Renal cortex interstitium (tissue), 11 donors: Measurements from ENCODE around the gene SRGAP2C. TPM values are rescaled to one million over a fixed set of nuclear protein-coding genes. Genes with fewer than 3 reads are reported as not detected.
"Not testable (repeated sequence)": the region's sequence is repeated elsewhere in the genome, so short reads cannot be mapped to it uniquely, and the experiment has no call there.

Experiments used
- DNase-seq, 11 donors: peaks; one replicate each; pipeline ENCODE4 v3.0.0-alpha.2; 2013; ENCODE audit warnings: low read depth in 9 of 11, low spot score in 4 of 11; ENCODE audit errors: extremely low read depth in 1 of 11
- polyA plus RNA-seq, 3 donors: library from polyadenylated mRNA; unstranded; fragments of 120-200 nt; gene quantifications; one replicate each; pipeline ENCODE4 v1.2.1, GENCODE V29; 2013; ENCODE audit not compliant: insufficient read length in 3 of 3

Gene SRGAP2C
- polyA plus RNA-seq, 3 donors, result 17.8 to 20.3 (median 19.6) TPM

DNA sequence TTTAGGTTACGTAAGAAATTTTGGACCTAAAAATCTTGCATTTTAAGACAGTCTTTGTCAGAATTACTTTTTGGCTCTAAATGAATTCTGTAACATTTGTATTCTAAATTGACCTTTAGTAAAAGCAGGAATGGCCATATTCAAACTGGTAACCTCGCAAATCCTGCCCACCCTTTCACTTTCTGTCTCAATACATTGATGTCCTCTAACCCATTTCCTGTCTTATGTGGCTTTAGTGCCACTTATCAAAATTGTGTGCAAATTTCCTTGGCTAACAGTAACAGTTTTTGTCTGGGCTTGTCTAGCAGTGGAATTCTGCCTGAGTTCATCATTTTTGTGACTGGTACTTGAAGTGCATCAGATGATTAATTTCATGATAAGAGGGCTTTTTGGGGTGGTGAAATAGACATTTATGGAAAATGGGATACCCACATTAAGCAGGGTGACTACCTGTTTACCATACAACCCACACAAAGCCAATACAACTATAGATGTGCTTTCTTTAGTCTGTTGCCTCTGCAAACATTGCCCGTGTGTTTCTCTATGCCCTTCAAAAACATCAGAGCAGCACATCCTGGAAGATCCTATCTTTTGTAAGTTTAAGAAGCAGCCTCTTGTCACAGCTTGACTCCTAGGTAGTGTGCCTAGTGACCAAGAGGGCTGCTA is 205.3 kb downstream of the SRGAP2C start:
- DNase-seq, result not testable (repeated sequence)

DNA sequence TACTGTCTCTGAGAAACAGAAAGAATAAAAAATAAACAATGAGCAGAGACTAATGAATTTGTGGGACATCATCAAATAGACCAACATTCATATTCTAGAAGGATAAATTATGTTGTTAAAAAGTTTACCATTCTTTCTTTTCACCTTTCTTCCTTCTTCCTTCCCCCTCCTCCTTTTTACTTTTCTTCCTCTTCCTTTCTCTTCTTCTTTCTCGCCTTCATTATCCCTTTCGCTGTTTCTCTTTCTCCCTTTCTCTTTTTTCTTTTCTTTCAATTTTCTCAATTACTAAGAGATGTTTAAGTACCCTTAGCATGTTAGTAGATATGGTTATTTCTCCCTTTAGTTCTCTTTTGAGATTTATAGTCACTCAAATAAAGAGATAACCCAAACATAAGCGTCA is 207.4 kb downstream of the SRGAP2C start:
- DNase-seq, result not testable (repeated sequence)

DNA sequence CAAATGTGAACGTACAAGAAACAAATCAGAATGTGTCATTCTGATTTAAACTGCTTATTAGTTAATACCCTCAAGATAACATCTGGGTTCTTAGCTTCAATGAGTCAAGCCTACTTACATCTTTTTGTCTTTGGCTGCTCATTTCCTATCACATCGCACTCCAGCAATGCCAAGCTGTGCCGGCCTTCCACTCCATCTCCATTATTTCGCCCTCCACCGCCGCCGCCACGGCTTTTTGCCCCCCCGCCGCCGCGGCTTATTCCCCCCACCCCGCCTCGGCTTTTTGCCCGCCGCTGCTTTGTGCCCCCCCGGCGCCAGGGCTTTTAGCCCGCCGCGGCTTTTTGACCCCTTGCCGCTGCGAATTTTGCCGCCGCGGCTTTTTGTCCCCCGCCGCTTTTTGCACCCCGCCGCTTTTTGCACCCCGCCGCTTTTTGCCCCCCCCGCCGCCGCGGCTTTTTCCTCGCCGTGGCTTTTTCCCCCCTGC is 211.0 kb downstream of the SRGAP2C start:
- DNase-seq, result not testable (repeated sequence)

DNA sequence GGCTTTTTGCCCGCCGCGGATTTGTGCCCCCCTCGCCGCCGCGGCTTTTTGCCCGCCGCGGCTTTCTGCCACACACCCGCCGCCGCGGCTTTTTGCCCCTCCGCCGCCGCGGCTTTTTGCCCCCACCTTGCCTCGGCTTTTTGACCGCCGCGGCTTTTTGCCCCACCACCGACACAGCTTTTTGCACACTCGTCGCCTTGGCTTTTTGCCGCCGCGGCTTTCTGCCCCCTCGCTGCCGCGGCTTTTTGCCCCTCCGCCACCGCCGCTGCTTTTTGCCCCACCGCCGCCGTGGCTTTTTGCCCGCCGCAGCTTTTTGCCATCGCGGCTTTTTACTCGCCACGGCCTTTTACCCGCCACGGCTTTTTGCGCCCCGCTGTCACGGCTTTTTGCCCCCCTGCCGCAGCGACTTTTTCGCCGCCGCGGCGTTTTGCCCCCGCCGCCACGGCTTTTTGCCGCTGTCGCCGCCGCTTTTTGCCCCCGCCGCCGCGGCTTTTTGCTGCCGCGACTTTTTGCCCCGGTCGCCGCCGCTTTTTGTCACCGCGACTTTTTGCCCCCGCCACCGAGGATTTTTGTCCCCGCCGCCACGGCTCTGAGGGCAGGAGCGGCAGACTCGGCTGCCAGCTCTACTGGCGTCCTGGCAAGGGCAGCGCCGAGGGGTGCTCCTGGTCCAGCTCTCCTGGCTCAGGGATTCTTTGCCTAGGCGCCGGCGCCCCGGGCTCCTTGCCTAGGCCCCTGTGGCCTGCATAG is 211.7 kb downstream of the SRGAP2C start:
- DNase-seq, result not testable (repeated sequence)

DNA sequence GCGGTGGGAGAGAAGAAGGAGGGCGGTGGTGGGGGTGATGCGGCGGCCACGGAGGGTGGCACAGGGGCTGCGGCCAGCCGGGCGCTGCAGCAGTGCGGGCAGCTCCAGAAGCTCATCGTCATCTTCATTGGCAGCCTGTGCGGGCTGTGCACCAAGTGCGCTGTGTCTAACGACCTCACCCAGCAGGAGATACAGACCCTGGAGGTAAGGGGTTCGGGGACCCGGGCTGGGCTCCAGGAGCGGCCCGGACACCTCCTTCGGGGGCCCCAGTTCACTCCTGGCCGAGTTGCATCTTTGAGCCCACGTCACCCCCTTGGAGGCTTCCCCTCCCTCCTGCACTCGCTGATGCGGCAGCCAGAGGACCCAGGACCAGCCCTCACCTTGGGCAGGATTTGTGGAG is 212.3 kb downstream of the SRGAP2C start:
- DNase-seq, result not testable (repeated sequence)

DNA sequence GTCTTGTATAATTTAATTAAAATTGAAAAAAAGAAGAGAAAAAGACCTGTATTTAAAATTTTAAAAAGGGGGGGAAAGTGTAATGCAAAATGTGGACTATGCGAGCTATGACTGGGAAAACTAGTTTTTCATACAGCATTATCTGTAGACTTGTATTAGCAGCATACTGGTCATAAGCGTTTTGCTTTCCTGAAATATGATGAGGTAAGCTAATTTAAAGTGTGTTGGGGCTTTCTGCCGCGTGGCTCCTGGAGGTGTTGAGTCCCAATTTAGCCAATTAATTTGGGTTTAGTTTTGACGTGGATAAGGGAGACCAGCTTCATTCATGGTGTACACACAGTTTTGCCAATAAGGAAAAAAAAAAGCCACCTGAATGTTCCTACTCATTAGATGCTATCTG is 214.4 kb downstream of the SRGAP2C start:
- not testable (repeated sequence) for DNase-seq

DNA sequence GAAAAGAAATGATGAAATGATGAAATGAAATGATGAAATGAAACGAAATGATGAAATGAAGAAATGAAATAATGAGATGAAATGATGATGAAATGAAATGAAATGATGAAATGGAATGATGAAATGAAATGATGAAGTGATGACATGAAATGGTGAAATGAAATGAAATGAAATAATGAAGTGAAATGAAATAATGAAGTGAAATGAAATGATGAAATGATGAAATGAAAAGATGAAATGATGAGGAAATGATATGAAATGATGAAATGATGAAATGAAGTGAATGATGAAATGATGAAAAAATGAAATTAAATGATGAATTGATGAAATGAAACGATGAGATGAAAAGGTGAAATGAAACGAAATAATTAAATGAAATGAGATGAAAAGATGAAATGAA is 215.3 kb downstream of the SRGAP2C start:
- not testable (repeated sequence) for DNase-seq

DNA sequence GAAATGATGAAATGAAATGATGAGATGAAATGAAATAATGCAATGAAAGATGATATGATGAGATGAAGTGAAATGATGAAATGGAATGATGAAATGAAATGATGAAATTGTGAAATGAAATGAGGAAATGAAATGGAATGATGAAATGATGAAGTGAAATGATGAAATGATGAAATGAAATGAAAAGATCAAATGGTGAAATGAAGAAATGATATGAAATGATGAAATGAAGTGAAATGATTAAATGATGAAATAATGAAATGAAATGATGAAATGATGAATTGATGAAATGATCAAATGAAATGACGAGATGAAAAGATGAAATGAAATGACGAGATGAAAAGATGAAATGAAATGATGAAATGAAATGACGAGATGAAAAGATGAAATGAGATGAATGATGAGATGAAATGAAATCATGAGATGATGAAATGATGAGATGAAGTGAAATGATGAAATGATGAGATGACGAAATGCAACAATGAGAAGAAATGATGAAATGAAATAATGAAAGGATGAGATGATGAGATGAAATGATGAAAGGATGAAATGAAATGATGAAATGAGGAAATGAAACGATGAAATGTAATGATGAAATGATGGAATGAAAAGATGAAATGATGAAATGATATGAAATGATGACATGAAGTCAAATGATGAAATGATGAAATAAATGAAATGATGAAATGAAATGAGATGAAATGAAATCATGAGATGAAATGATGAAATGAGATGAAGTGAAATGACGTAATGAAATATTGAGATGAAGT is 216.0 kb downstream of the SRGAP2C start:
- DNase-seq, result not testable (repeated sequence)

DNA sequence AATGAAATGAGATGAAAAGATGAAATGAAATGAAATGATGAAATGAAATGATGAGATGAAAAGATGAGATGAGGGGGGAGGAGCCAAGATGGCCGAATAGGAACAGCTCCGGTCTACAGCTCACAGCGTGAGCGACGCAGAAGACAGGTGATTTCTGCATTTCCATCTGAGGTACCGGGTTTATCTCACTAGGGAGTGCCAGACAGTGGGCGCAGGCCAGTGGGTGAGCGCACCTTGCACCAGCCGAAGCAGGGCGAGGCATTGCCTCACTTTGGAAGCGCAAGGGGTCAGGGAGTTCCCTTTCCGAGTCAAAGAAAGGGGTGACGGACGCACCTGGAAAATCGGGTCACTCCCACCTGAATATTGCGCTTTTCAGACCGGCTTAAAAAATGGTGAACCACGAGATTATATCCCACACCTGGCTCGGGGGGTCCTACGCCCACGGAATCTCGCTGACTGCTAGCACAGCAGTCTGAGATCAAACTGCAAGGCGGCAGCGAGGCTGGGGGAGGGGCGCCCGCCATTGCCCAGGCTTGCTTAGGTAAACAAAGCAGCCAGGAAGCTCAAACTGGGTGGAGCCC is 216.7 kb downstream of the SRGAP2C start:
- DNase-seq, result not testable (repeated sequence)

DNA sequence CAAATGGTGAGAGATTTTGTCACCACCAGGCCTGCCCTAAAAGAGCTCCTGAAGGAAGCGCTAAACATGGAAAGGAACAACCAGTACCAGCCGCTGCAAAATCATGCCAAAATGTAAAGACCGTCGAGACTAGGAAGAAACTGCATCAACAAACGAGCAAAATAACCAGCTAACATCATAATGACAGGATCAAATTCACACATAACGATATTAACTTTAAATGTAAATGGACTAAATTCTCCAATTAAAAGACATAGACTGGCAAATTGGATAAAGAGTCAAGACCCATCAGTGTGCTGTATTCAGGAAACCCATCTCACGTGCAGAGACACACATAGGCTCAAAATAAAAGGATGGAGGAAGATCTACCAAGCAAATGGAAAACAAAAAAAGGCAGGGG is 218.5 kb downstream of the SRGAP2C start:
- DNase-seq, result not testable (repeated sequence)

DNA sequence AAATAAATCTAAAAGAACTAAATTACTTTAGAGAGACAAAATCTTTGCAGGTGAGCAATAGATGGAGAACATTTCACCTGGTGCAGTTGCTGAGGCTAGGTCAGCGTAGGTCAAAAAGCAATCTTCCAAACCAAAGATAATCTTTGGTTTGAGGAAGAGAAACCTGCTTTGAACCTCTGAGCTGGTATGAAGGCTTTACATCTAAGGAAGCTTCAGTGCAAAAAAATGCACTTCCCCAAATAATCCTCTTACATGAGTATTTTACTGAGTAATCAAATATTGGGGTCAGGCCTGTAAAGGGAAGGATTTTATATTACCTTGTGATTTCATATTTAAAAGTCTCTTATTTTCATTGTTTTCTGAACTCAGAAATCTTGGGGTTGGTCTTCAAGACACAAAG is 223.6 kb downstream of the SRGAP2C start:
- no peak for DNase-seq

DNA sequence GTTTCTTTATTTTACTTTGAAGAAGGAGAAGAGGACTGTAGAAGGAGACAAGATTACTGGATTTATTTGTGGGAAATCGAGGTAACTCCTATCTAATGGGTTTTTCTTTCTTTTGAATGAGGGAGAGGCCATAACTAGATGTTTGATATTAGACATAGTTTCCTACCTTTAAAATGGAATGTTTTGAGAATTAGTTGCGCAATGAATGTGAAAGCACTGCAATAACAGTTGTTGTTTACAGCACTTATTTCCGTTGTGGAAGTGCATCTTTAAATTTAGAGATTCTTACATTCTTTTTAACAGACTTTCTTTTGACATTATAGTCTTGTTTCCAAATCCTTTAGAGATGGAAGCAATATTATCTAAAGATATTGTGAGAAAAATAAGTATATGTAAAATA is 229.0 kb downstream of the SRGAP2C start:
- DNase-seq, result no peak

DNA sequence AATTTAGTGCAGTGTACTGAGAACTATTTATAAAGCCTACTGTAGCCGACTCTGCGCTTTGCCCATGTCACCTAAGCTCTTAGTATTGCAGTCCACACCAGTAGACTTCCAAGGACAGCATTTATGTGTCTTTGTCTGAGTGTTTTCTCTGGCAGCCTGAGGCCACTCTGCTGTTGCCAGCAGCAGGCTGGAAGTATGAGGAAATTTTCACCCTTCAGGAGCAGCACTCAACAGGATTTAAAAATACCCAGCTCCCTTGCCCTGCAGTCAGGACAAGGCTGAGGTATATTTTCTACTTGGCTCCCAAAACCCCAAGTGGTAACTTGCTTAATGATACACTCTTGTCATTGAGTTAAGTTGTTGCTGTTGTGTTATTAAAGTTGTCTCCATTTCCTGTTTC is 230.1 kb downstream of the SRGAP2C start:
- no peak for DNase-seq

DNA sequence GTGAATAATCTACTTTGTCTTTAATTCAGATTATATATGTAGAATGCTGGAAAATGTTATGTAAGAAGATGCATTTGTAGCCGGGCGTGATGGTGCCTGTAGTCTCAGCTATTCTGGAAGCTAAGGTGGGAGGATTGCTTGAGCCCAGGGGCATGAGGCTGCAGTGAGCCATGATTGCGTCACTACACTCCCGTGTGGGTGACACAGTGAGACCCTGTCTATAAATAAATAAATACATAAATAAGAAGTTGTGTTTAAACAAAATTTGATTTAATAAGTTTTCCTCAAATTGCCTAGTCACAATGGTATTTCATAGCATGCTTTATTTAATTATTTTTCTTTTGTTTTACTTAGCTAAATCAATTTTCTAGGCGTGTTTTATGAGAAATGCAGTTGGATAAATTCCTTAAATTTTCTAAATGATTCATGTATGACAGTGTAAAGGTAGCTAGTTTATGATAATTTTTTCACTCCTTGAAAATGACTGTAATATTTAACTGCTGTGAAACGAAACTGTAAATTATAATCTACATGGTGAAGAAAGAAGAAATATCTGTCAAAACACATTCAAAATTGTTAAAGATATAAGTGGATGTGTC is 232.6 kb downstream of the SRGAP2C start:
- DNase-seq, result no peak

DNA sequence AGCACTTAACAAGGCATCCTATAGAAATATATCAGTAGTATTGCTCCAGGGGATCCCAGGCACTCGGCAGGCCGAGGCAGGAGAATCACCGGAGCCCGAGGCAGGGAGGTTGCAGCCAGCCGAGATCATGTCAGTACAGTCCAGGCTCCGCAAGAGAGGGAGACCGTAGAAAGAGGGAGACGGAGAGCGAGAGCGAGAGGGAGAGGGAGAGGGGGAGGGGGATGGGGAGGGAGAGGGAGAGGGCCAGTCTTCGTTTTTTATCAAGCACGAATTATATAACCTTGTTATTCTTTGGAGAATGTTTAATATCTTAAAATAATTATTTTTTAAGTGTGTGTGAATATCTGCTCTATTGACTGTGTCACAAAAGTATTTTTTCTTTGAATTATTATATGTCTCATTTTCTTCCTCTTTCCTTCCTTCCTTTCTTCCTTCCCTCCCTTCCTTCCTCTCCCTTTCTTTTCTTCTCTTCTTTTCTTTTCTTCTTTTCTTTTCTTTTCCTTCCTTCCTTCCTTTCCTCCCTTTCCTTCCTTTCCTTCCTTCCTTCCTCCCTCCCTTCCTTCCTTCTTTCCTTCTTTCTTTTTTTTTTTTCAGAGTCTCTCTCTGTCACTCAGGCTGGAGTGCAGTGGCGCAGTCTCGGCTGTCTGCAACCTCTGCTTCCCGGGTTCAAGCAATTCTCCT is 233.7 kb downstream of the SRGAP2C start:
- no peak for DNase-seq

DNA sequence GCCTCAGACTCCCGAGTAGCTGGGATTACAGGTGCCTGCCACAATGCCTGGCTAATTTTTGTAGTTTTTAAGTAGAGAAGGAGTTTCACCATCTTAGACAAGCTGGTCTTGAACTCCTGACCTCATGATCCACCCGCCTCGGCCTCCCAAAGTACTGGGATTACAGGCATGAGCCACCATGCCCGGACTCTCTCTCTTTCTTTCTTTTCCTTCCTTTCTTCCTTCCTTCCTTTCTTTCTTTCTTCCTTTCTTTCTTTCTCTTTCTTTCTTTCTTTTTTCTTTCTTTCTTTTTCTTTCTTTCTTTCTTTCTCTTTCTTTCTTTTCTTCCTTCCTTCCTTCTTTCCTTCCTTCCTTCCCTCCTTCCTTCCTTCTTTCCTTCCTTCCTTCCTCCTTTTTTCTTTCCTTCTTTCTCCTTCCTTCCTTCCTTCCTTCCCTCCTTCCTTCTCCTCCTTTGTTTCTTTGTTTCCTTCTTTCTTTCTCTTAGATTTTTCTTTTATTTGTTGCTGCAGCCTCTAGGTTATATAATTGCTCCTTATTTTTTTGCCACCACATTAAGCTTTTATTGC is 234.4 kb downstream of the SRGAP2C start:
- DNase-seq, result not testable (repeated sequence)

DNA sequence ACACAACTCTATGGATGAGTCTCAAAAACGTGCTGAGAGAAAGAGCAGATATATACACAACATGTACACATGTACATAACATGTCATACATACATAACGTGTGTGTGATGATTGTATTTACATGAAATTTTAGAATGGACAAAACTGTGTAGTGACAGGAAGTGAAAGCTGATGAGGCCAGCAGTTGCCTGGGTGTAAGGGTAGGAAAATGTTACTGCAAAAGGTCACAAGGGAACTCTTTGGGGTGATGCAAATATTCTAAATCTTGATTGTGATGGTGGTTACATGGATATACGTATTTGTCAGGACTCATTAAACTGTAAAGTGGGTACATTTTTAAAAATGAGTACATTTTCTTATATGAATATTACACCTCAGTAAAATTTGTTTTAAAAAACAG is 236.7 kb downstream of the SRGAP2C start:
- DNase-seq, result not testable (repeated sequence)

DNA sequence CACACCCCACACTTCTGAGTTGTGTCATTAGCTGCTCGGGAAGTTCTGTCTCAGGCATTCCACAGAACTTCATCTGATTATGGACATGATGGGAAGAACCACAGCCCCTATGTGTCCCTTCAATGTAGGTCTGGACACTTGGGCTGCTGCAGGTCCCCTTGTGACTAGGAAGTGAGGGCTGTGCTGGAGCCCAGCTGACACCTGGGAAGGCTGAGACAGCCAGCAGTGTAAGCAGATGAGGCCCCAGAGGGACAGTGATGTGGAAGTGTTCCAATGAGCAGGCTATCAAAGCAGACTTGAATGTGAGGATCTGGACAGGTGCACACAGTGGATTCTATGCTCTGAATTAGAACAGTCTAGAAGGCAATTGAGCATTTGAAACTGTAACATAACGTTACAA is 239.2 kb downstream of the SRGAP2C start:
- not testable (repeated sequence) for DNase-seq
